Neural cell (in vitro differentiated cells): ENCODE results near the gene FANCC. TPM values are rescaled to one million over a fixed set of nuclear protein-coding genes. Genes with fewer than 3 reads are reported as not detected.

Experiments used
- H2AFZ ChIP-seq: fragments of 200-600, 300-800 bp; sonication (generic), shearing (Covaris generic); 2 replicates; pipeline ENCODE4 v1.6.0; 2014; ENCODE audit warnings: low read depth, mild to moderate bottlenecking, antibody characterized with exemption, low read length, moderate library complexity
- H3F3A ChIP-seq: fragments of 200-600 bp; shearing (Covaris generic); 2 replicates; pipeline ENCODE4 v1.6.1; 2016; ENCODE audit warnings: mild to moderate bottlenecking, moderate library complexity, mixed read lengths, antibody characterized with exemption, low read length; ENCODE audit not compliant: insufficient read depth, poor library complexity, severe bottlenecking
- H3K27ac ChIP-seq: fragments of 200-600, 300-800 bp; sonication (generic), shearing (Covaris generic); 2 replicates; pipeline ENCODE4 v1.5.1; 2014; ENCODE audit warnings: mild to moderate bottlenecking, low read length, moderate library complexity
- H3K27me3 ChIP-seq: fragments of 300-800, 200-600 bp; sonication (generic), shearing (Covaris generic); 2 replicates; pipeline ENCODE4 v1.6.0; 2014; ENCODE audit warnings: mild to moderate bottlenecking, low read depth, low read length, moderate library complexity; ENCODE audit not compliant: insufficient read depth
- H3K36me3 ChIP-seq: fragments of 300-800, 200-600 bp; sonication (generic), shearing (Covaris generic); 2 replicates; pipeline ENCODE4 v1.5.1; 2014; ENCODE audit warnings: mild to moderate bottlenecking, antibody characterized with exemption, low read length, moderate library complexity; ENCODE audit not compliant: insufficient read depth
- H3K4me2 ChIP-seq: fragments of 300-800, 200-600 bp; sonication (generic), shearing (Covaris generic); 2 replicates; pipeline ENCODE4 v1.6.0; 2014; ENCODE audit warnings: mild to moderate bottlenecking, low read length
- H3K4me3 ChIP-seq: fragments of 300-800, 200-600 bp; sonication (generic), shearing (Covaris generic); 2 replicates; pipeline ENCODE4 v1.5.1; 2014; ENCODE audit warnings: mild to moderate bottlenecking, low read length, moderate library complexity
- H3K79me2 ChIP-seq: fragments of 200-600 bp; shearing (Covaris generic); replicated peaks from 2 replicates; pipeline ENCODE4 v1.6.0; 2014; ENCODE audit warnings: mild to moderate bottlenecking, low read length, moderate library complexity; ENCODE audit not compliant: insufficient read depth
- H3K9ac ChIP-seq: fragments of 300-800, 200-600 bp; sonication (generic), shearing (Covaris generic); 2 replicates; pipeline ENCODE4 v1.6.1; 2016; ENCODE audit warnings: mild to moderate bottlenecking, low read length, mixed read lengths
- H3K9me2 ChIP-seq: fragments of 200-600 bp; shearing (Covaris generic); 2 replicates; pipeline ENCODE4 v1.6.1; 2016; ENCODE audit warnings: mild to moderate bottlenecking, low read length, mixed read lengths; ENCODE audit not compliant: insufficient read depth
- H3K9me3 ChIP-seq: fragments of 200-600, 300-800 bp; sonication (generic), shearing (Covaris generic); 2 replicates; pipeline ENCODE4 v1.6.1; 2016; ENCODE audit warnings: mild to moderate bottlenecking, mixed run types, low read length, moderate library complexity, mixed read lengths
- H4K20me1 ChIP-seq: fragments of 200-600 bp; shearing (Covaris generic); 2 replicates; pipeline ENCODE4 v1.6.1; 2016; ENCODE audit warnings: mild to moderate bottlenecking, mixed run types; ENCODE audit not compliant: insufficient read depth
- CTCF ChIP-seq: fragments of 450-650 bp; IDR thresholded peaks from 2 replicates; pipeline ENCODE4 v1.5.1; 2014; ENCODE audit warnings: antibody characterized with exemption, mild to moderate bottlenecking, moderate library complexity; ENCODE audit not compliant: poor library complexity, severe bottlenecking
- EP300 ChIP-seq: fragments of 450-650 bp; conservative IDR thresholded peaks from 2 replicates; pipeline ENCODE4 v1.6.1; 2014; ENCODE audit warnings: antibody characterized with exemption, mild to moderate bottlenecking, moderate library complexity; ENCODE audit not compliant: poor library complexity, severe bottlenecking
- EZH2 ChIP-seq: fragments of 200-600, 300-800 bp; shearing (Covaris generic), sonication (generic); IDR thresholded peaks from 2 replicates; pipeline ENCODE4 v1.6.1; 2014; ENCODE audit warnings: antibody characterized with exemption, low read length, borderline replicate concordance, mild to moderate bottlenecking; ENCODE audit not compliant: insufficient read depth, poor library complexity, severe bottlenecking
- MXI1 ChIP-seq: fragments of 450-650 bp; conservative IDR thresholded peaks from 2 replicates; pipeline ENCODE4 v1.6.1; 2014; ENCODE audit warnings: antibody characterized with exemption, mild to moderate bottlenecking; ENCODE audit not compliant: poor library complexity, severe bottlenecking
- POLR2AphosphoS5 ChIP-seq: IDR thresholded peaks from 2 replicates; pipeline ENCODE4 v1.6.1; 2012
- RAD21 ChIP-seq: fragments of 450-650 bp; conservative IDR thresholded peaks from 2 replicates; pipeline ENCODE4 v1.6.1; 2014; ENCODE audit warnings: antibody characterized with exemption, mild to moderate bottlenecking, moderate library complexity
- REST ChIP-seq: IDR thresholded peaks from 2 replicates; pipeline ENCODE4 v1.6.1; 2012; ENCODE audit warnings: borderline replicate concordance
- SMC3 ChIP-seq: fragments of 450-650 bp; conservative IDR thresholded peaks from 2 replicates; pipeline ENCODE4 v1.6.1; 2014; ENCODE audit warnings: antibody characterized with exemption, mild to moderate bottlenecking, moderate library complexity; ENCODE audit not compliant: poor library complexity
- TAF1 ChIP-seq: IDR thresholded peaks from 2 replicates; pipeline ENCODE4 v1.6.1; 2012; ENCODE audit warnings: low read depth
- polyA plus RNA-seq: library from polyadenylated mRNA; depleted of rRNA; stranded (reverse); fragments of >200 nt; gene quantifications from 2 replicates; pipeline ENCODE4 v1.2.3, GENCODE V29; 2014

The FANCC gene
- polyA plus RNA-seq, 1 donor from 2014 or later: 9.7 TPM

- H3K9me3 ChIP-seq: no peaks in the 10 kb centered on the region
- H3F3A ChIP-seq: no peaks in the 10 kb centered on the region
- no peaks in the 10 kb centered on the region for H4K20me1 ChIP-seq
- no peaks in the 10 kb centered on the region for H3K9me2 ChIP-seq
- TF ChIP-seq SMC3: no peak
- no peak for TF ChIP-seq REST
- no peak for TF ChIP-seq TAF1
- TF ChIP-seq MXI1: no peak
- no peak for TF ChIP-seq EZH2
- no peak for TF ChIP-seq POLR2AphosphoS5
- TF ChIP-seq EP300: no peak
- no peak for TF ChIP-seq CTCF
- TF ChIP-seq RAD21: no peak
- peaks cover 19% of the 10 kb centered on the region for H3K36me3 ChIP-seq
- H2AFZ ChIP-seq: no peak overlapping the region
- no peaks in the 10 kb centered on the region for H3K79me2 ChIP-seq
- H3K9ac ChIP-seq: no peak overlapping the region
- H3K27me3 ChIP-seq: no peaks in the 10 kb centered on the region
- no peak overlapping the region for H3K27ac ChIP-seq
- H3K4me3 ChIP-seq: no peak overlapping the region
- H3K4me2 ChIP-seq: no peak overlapping the region
Measured at GRCh38 chr9:95109456-95109855, 208.1 kb downstream of the FANCC start.

DNA sequence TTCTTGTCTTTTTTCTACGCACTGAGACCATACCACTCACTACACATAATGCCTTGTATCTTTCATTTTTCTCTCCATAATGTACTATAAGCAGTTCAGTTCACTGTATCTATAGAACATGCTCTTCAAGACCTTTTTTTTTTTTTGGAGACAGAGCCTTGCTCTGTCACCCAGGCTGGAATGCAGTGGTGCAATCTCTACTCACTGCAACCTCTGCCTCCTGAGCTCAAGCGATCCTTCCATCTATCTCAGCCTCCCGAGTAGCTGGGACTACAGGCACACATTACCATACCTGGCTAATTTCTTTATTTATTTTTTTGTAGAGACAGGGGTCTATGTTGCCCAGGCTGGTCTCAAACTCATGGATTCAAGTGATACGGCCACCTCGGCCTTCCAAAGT lies 208.7 kb downstream of the FANCC start:
- H3K36me3 ChIP-seq: peaks cover 19% of the 10 kb centered on the region
- no peak overlapping the region for H3K9ac ChIP-seq
- TF ChIP-seq TAF1: no peak
- TF ChIP-seq MXI1: no peak
- no peak for TF ChIP-seq EZH2
- TF ChIP-seq POLR2AphosphoS5: no peak
- H3K79me2 ChIP-seq: no peaks in the 10 kb centered on the region
- no peak overlapping the region for H3K27ac ChIP-seq
- no peak overlapping the region for H3K4me3 ChIP-seq
- H3K9me3 ChIP-seq: no peaks in the 10 kb centered on the region
- H3K27me3 ChIP-seq: no peaks in the 10 kb centered on the region
- no peaks in the 10 kb centered on the region for H4K20me1 ChIP-seq
- H3F3A ChIP-seq: no peaks in the 10 kb centered on the region
- H2AFZ ChIP-seq: no peak overlapping the region
- no peak overlapping the region for H3K4me2 ChIP-seq
- H3K9me2 ChIP-seq: no peaks in the 10 kb centered on the region

DNA sequence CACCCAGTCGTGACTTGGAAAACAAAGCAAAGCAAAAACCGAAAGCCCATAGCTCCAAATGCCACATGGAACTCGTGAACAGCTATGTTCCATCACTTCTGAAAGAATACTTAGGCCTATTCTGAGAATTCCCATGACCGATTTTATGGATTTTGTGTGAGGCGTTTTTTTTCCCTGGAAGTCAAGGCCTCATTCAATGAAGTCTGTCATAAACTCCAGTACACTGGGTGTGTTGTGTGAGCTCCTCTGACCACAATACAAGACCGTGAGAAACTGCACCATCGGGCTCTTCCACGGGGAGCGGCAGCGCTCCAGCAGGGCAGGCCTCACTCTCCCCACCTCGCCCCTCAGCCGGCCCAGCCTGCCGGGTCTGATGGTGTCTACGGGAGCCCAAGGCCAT lies 209.5 kb downstream of the FANCC start:
- Histone ChIP-seq H3K9me3 (no peaks in the 10 kb centered on the region), H3K4me3 (no peak overlapping the region), H3K27ac (no peak overlapping the region), H3K36me3 (peaks cover 19% of the 10 kb centered on the region), H3F3A (no peaks in the 10 kb centered on the region), H3K9ac (no peak overlapping the region), H4K20me1 (no peaks in the 10 kb centered on the region), H3K4me2 (no peak overlapping the region), H3K27me3 (no peaks in the 10 kb centered on the region), H2AFZ (no peak overlapping the region), H3K9me2 (no peaks in the 10 kb centered on the region), H3K79me2 (no peaks in the 10 kb centered on the region)
- TF ChIP-seq TAF1 (no peak), RAD21 (no peak), CTCF (no peak), POLR2AphosphoS5 (no peak), SMC3 (no peak), EP300 (no peak), REST (no peak)
